ENCODE data around the gene TPST1. TPM values are rescaled to one million over a fixed set of nuclear protein-coding genes. Genes with fewer than 3 reads are reported as not detected.
"Not testable (repeated sequence)": the region's sequence is repeated elsewhere in the genome, so short reads cannot be mapped to it uniquely, and the experiment has no call there.

The TPST1 gene
- total and polyA plus RNA-seq, 4 experiments from 2014 or later: 0.24 to 1.2 (median 0.98) TPM

DNA sequence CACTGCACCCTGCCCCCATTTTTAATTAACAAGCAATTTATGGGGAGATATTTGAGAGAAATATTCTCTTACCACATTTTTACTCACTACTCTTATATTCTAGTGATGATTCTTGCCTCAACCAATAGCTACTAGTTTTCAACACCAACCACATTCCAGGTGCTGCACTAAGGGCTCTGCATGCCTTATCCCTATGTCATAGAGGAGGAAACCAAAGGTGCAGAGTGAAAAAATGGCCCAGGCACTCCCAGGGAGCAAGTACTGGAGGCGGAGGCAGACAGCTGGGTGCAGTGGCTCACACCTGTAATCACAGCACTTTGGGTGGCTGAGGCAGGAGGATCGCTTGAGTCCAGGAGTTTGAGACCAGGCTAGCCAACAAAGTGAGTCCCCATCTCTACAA lies 35.5 kb upstream of the TPST1 start:
- no peaks in the 10 kb centered on the region for H3K9me3 Mint-ChIP-seq
- no peak for DNase-seq
- CTCF ChIA-PET (ENCODE audit: partially characterized antibody): no interaction called here
- POLR2A ChIA-PET (ENCODE audit: partially characterized antibody): no interaction called here
- H3K4me1 Mint-ChIP-seq: no peaks in the 10 kb centered on the region
- no peaks in the 10 kb centered on the region for H3K36me3 ChIP-seq (ENCODE audit: insufficient read depth, low read length)
- no peaks in the 10 kb centered on the region for H3K9me3 ChIP-seq (ENCODE audit: control insufficient read depth in 1 of 2, low read length in 2 of 2)
- H3K27ac Mint-ChIP-seq: no peak overlapping the region
- H3K4me1 ChIP-seq (ENCODE audit: insufficient read depth, low read length): no peaks in the 10 kb centered on the region
- H3K36me3 Mint-ChIP-seq: no peaks in the 10 kb centered on the region
- no peaks in the 10 kb centered on the region for H3K27me3 ChIP-seq (ENCODE audit: insufficient read depth, low read length)
- no peak overlapping the region for H3K27ac ChIP-seq (ENCODE audit: low read depth, low read length)
- peaks cover 0 to 3% of the 10 kb centered on the region in 2 donors for H3K27me3 Mint-ChIP-seq
- intact Hi-C loops (cut with micrococcal nuclease): no loop called here
- no peak overlapping the region for H3K4me3 ChIP-seq (ENCODE audit: low read length in 2 of 2)
- no peak overlapping the region for H3K4me3 Mint-ChIP-seq

GRCh38 chr7:66170309-66171231 lies 34.6 kb upstream of the TPST1 start:
- H3K9me3 Mint-ChIP-seq: no peaks in the 10 kb centered on the region

DNA sequence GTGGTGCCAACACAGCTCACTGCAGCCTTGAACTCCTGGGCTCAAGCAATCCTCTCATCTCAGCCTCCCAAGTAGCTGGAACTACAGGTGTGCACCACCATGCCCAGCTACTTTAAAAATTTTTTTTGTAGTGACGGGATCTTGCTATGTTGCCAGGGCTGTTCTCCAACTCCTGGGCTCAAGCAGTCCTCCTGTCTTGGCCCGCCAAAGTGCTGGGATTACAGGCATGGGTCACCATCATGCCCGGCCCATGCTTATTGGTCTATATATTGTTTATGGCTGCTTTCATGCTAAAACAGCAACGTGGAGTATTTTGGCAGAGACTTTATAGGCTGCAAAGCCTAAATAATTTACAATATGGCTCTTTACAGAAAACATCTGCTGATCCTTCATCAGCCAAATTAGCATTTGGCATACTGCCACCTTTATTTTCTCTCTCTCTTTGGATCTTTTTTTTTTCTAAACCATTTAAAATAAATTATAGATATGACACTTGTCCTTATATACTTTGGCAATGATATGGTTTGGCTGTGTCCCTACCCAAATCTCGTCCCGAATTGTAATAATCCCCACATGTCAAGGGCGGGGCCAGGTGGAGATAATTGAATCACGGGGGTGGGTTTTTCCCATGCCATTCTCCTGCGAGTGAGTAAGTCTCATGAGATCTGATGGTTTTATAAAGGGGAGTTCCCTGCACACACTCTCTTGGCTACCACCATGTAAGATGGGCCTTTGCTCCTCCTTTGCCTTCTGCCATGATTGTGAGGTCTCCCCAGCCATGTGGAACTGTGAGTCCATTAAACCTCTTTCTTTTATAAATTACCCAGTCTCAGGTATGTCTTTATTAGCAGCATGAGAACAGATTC lies 32.4 kb upstream of the TPST1 start:
- peak overlapping the region in 1 of 7 donors; percentile 52 for H3K27ac Mint-ChIP-seq
- H3K9me3 Mint-ChIP-seq; H3K36me3 ChIP-seq (ENCODE audit: insufficient read depth, low read length); POLR2A ChIA-PET (ENCODE audit: partially characterized antibody); H3K36me3 Mint-ChIP-seq; H3K9me3 ChIP-seq (ENCODE audit: control insufficient read depth in 1 of 2, low read length in 2 of 2); H3K4me1 Mint-ChIP-seq; H3K27ac ChIP-seq (ENCODE audit: low read depth, low read length); H3K27me3 Mint-ChIP-seq; H3K27me3 ChIP-seq (ENCODE audit: insufficient read depth, low read length); H3K4me1 ChIP-seq (ENCODE audit: insufficient read depth, low read length); DNase-seq; intact Hi-C loops (cut with micrococcal nuclease); CTCF ChIA-PET (ENCODE audit: partially characterized antibody); H3K4me3 ChIP-seq (ENCODE audit: low read length in 2 of 2); H3K4me3 Mint-ChIP-seq: not testable (repeated sequence)

More at GRCh38 chr7:66170309-66171231, 34.6 kb upstream of the TPST1 start:
- Mint-ChIP-seq H3K4me3 (no peak overlapping the region), H3K27ac (no peak overlapping the region), H3K36me3 (no peaks in the 10 kb centered on the region), H3K27me3 (peaks cover 0 to 4% of the 10 kb centered on the region in 2 donors), H3K4me1 (no peaks in the 10 kb centered on the region)
- intact Hi-C loops (cut with micrococcal nuclease): no loop called here
- ChIA-PET POLR2A (ENCODE audit: partially characterized antibody) (no interaction called here), CTCF (ENCODE audit: partially characterized antibody) (no interaction called here)
- no peak for DNase-seq
- H3K4me3 ChIP-seq (ENCODE audit: low read length in 2 of 2): no peak overlapping the region
- no peaks in the 10 kb centered on the region for H3K9me3 ChIP-seq (ENCODE audit: control insufficient read depth in 1 of 2, low read length in 2 of 2)
- no peaks in the 10 kb centered on the region for H3K4me1 ChIP-seq (ENCODE audit: insufficient read depth, low read length)
- H3K27me3 ChIP-seq (ENCODE audit: insufficient read depth, low read length): no peaks in the 10 kb centered on the region
- no peak overlapping the region for H3K27ac ChIP-seq (ENCODE audit: low read depth, low read length)
- H3K36me3 ChIP-seq (ENCODE audit: insufficient read depth, low read length): no peaks in the 10 kb centered on the region

GRCh38 chr7:66173856-66174255 lies 31.3 kb upstream of the TPST1 start:
- Histone ChIP-seq H3K27me3 (ENCODE audit: insufficient read depth, low read length) (no peaks in the 10 kb centered on the region), H3K4me3 (ENCODE audit: low read length in 2 of 2) (no peak overlapping the region), H3K9me3 (ENCODE audit: control insufficient read depth in 1 of 2, low read length in 2 of 2) (no peaks in the 10 kb centered on the region), H3K4me1 (ENCODE audit: insufficient read depth, low read length) (no peaks in the 10 kb centered on the region), H3K36me3 (ENCODE audit: insufficient read depth, low read length) (no peaks in the 10 kb centered on the region), H3K27ac (ENCODE audit: low read depth, low read length) (no peak overlapping the region)
- Mint-ChIP-seq H3K36me3 (no peaks in the 10 kb centered on the region), H3K27ac (no peak overlapping the region), H3K9me3 (peaks cover 0 to 2% (median 0%) of the 10 kb centered on the region in 8 donors), H3K4me1 (no peaks in the 10 kb centered on the region), H3K27me3 (peaks cover 0 to 4% of the 10 kb centered on the region in 2 donors), H3K4me3 (no peak overlapping the region)
- DNase-seq: no peak
- POLR2A ChIA-PET (ENCODE audit: partially characterized antibody): no interaction called here
- intact Hi-C loops (cut with micrococcal nuclease): no loop called here
- CTCF ChIA-PET (ENCODE audit: partially characterized antibody): no interaction called here

DNA sequence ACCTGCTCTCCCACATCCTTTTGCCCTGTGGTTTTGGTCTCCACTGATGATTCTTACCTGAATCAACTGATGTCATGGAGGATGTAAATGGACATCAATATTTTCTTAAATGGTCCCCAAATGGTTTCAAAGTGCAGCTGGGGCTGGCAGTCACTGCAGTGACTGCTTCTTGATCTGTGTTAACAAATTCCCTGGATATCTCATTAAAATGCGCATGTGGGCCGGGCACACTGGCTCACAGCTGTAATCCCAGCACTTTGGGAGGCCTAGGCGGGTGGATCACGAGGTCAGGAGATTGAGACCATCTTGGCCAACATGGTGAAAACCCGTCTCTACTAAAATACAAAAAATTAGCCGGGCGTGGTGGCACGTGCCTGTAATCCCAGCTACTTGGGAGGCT lies 30.1 kb upstream of the TPST1 start:
- H3K4me3 Mint-ChIP-seq; H3K27me3 ChIP-seq (ENCODE audit: insufficient read depth, low read length); H3K4me3 ChIP-seq (ENCODE audit: low read length in 2 of 2); intact Hi-C loops (cut with micrococcal nuclease); H3K27ac ChIP-seq (ENCODE audit: low read depth, low read length); H3K27ac Mint-ChIP-seq; DNase-seq; H3K4me1 ChIP-seq (ENCODE audit: insufficient read depth, low read length); H3K9me3 Mint-ChIP-seq; H3K36me3 ChIP-seq (ENCODE audit: insufficient read depth, low read length); H3K36me3 Mint-ChIP-seq; H3K9me3 ChIP-seq (ENCODE audit: control insufficient read depth in 1 of 2, low read length in 2 of 2); POLR2A ChIA-PET (ENCODE audit: partially characterized antibody); H3K27me3 Mint-ChIP-seq; H3K4me1 Mint-ChIP-seq: not testable (repeated sequence)
- CTCF ChIA-PET (ENCODE audit: partially characterized antibody): interaction anchor here (1.2 kb wide), 1 partner anchor 9 kb away, joined by 4 read pairs; no protein-coding TSS in a partner anchor

GRCh38 chr7:66176914-66177313 lies 28.2 kb upstream of the TPST1 start:
- CTCF ChIA-PET (ENCODE audit: partially characterized antibody): no interaction called here
- intact Hi-C loops (cut with micrococcal nuclease): no loop called here

GRCh38 chr7:66178258-66178657 lies 26.9 kb upstream of the TPST1 start:
- Mint-ChIP-seq H3K36me3 (no peaks in the 10 kb centered on the region), H3K9me3 (peaks cover 0 to 2% (median 0%) of the 10 kb centered on the region in 8 donors), H3K4me3 (no peak overlapping the region), H3K4me1 (no peaks in the 10 kb centered on the region), H3K27ac (no peak overlapping the region), H3K27me3 (peaks cover 0 to 2% of the 10 kb centered on the region in 2 donors)
- DNase-seq: no peak
- intact Hi-C loops (cut with micrococcal nuclease): no loop called here
- Histone ChIP-seq H3K27ac (ENCODE audit: low read depth, low read length) (no peak overlapping the region), H3K27me3 (ENCODE audit: insufficient read depth, low read length) (no peaks in the 10 kb centered on the region), H3K4me3 (ENCODE audit: low read length in 2 of 2) (no peak overlapping the region), H3K9me3 (ENCODE audit: control insufficient read depth in 1 of 2, low read length in 2 of 2) (no peaks in the 10 kb centered on the region), H3K36me3 (ENCODE audit: insufficient read depth, low read length) (no peaks in the 10 kb centered on the region), H3K4me1 (ENCODE audit: insufficient read depth, low read length) (no peaks in the 10 kb centered on the region)
- POLR2A ChIA-PET (ENCODE audit: partially characterized antibody): no interaction called here
- CTCF ChIA-PET (ENCODE audit: partially characterized antibody): interaction anchor here (1.1 kb wide), 1 partner anchor 10 kb away, joined by 3 read pairs; no protein-coding TSS in a partner anchor

More at GRCh38 chr7:66176914-66177313, 28.2 kb upstream of the TPST1 start:
- no peak overlapping the region for H3K27ac Mint-ChIP-seq
- peaks cover 0 to 2% of the 10 kb centered on the region in 2 donors for H3K27me3 Mint-ChIP-seq
- Histone ChIP-seq H3K27ac (ENCODE audit: low read depth, low read length) (no peak overlapping the region), H3K4me1 (ENCODE audit: insufficient read depth, low read length) (no peaks in the 10 kb centered on the region), H3K27me3 (ENCODE audit: insufficient read depth, low read length) (no peaks in the 10 kb centered on the region), H3K9me3 (ENCODE audit: control insufficient read depth in 1 of 2, low read length in 2 of 2) (no peaks in the 10 kb centered on the region), H3K36me3 (ENCODE audit: insufficient read depth, low read length) (no peaks in the 10 kb centered on the region), H3K4me3 (ENCODE audit: low read length in 2 of 2) (no peak overlapping the region)
- no peak for DNase-seq
- H3K9me3 Mint-ChIP-seq: peaks cover 0 to 2% (median 0%) of the 10 kb centered on the region in 8 donors
- H3K36me3 Mint-ChIP-seq: no peaks in the 10 kb centered on the region
- H3K4me1 Mint-ChIP-seq: no peaks in the 10 kb centered on the region
- POLR2A ChIA-PET (ENCODE audit: partially characterized antibody): no interaction called here
- H3K4me3 Mint-ChIP-seq: no peak overlapping the region

Measured in CD4-positive, alpha-beta memory T cell (primary cell).